ENCODE data around the gene A2M.

- TF ChIP-seq, protein P1, sequence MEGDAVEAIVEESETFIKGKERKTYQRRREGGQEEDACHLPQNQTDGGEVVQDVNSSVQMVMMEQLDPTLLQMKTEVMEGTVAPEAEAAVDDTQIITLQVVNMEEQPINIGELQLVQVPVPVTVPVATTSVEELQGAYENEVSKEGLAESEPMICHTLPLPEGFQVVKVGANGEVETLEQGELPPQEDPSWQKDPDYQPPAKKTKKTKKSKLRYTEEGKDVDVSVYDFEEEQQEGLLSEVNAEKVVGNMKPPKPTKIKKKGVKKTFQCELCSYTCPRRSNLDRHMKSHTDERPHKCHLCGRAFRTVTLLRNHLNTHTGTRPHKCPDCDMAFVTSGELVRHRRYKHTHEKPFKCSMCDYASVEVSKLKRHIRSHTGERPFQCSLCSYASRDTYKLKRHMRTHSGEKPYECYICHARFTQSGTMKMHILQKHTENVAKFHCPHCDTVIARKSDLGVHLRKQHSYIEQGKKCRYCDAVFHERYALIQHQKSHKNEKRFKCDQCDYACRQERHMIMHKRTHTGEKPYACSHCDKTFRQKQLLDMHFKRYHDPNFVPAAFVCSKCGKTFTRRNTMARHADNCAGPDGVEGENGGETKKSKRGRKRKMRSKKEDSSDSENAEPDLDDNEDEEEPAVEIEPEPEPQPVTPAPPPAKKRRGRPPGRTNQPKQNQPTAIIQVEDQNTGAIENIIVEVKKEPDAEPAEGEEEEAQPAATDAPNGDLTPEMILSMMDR (IDR thresholded peaks at IDR 0.05; ENCODE audit: low read depth, low read length) = no peak
- no peak for TF ChIP-seq EZH2phosphoT487 (IDR thresholded peaks at IDR 0.05; ENCODE audit: low read depth)
These were observed 4.9 kb upstream of the A2M start for GRCh38 chr12:9120487-9121184.
